Measurements from ENCODE around the gene AFAP1L2.
A peak's percentile ranks its signal among the peaks of the same experiment; 100 is the strongest.

Gene AFAP1L2

DNA sequence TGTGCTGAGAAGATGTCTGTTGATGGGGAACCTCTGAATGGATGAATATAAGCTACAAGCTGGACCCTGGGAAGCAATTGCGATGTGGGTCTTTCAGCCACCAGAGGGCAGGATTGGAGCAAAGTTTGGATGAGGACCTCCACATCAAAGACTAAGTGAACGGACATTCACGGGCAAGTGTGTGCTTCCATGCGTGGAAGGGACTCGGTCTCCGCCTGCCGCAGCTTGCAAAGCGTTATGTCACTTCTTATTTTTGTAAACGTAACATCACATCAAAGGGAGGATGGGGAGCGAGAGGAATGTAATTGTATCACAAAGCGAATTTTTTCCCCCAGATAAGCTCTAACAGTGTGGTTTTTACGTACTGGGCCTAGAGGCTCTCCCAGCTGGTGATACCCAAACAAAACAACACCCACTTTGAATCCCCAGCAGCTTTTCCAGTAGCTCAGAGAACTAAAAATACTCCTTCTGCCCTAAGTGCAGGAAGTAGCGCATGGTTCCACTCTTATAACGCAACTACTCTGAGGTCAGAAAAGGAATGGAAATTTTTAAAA, 100.2 kb downstream of the AFAP1L2 start:
- peak overlapping the region; percentile 51 for H3K9ac ChIP-seq (ENCODE audit: low read length)
- 0 out of 2 replicates have a peak overlapping the region, but pooled peaks have one; percentile 4 for H3K27ac ChIP-seq (ENCODE audit: low read depth, low read length)
- no peaks in the 10 kb centered on the region for H3K36me3 ChIP-seq (ENCODE audit: low read length)
- no peaks in the 10 kb centered on the region for H4K20me1 ChIP-seq (ENCODE audit: low read depth, low read length)
- TF ChIP-seq EZH2phosphoT487 (conservative IDR thresholded peaks at IDR 0.05; ENCODE audit: low read length) = no peak
- TF ChIP-seq, protein P1, sequence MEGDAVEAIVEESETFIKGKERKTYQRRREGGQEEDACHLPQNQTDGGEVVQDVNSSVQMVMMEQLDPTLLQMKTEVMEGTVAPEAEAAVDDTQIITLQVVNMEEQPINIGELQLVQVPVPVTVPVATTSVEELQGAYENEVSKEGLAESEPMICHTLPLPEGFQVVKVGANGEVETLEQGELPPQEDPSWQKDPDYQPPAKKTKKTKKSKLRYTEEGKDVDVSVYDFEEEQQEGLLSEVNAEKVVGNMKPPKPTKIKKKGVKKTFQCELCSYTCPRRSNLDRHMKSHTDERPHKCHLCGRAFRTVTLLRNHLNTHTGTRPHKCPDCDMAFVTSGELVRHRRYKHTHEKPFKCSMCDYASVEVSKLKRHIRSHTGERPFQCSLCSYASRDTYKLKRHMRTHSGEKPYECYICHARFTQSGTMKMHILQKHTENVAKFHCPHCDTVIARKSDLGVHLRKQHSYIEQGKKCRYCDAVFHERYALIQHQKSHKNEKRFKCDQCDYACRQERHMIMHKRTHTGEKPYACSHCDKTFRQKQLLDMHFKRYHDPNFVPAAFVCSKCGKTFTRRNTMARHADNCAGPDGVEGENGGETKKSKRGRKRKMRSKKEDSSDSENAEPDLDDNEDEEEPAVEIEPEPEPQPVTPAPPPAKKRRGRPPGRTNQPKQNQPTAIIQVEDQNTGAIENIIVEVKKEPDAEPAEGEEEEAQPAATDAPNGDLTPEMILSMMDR (IDR thresholded peaks at IDR 0.05; ENCODE audit: insufficient read depth, low read length, poor library complexity, severe bottlenecking) = peak; percentile 66
- H3K9me2 ChIP-seq (replicated peaks; ENCODE audit: insufficient read depth, low read length) = no peaks in the 10 kb centered on the region
- H3K27me3 ChIP-seq (ENCODE audit: low read length) = no peaks in the 10 kb centered on the region
- H3K9me3 ChIP-seq (ENCODE audit: insufficient read depth, low read length) = no peaks in the 10 kb centered on the region
- no peaks in the 10 kb centered on the region for H3K79me2 ChIP-seq (ENCODE audit: insufficient read depth, low read length)
- no peaks in the 10 kb centered on the region for H3F3A ChIP-seq (ENCODE audit: insufficient read depth)
- peak overlapping the region; percentile 87 for H3K4me2 ChIP-seq (ENCODE audit: low read depth, low read length, poor library complexity, severe bottlenecking)
- peak overlapping the region; percentile 64 for H3K4me3 ChIP-seq (ENCODE audit: insufficient read depth, low read length, poor library complexity, severe bottlenecking)
- peak overlapping the region; percentile 90 for H2AFZ ChIP-seq (ENCODE audit: low read depth, low read length, severe bottlenecking)

- Histone ChIP-seq H3K9ac (ENCODE audit: low read length) (no peak overlapping the region), H2AFZ (ENCODE audit: low read depth, low read length, severe bottlenecking) (no peak overlapping the region), H3K27me3 (ENCODE audit: low read length) (no peaks in the 10 kb centered on the region), H3K4me2 (ENCODE audit: low read depth, low read length, poor library complexity, severe bottlenecking) (peak overlapping the region; percentile 87), H3K79me2 (ENCODE audit: insufficient read depth, low read length) (no peaks in the 10 kb centered on the region), H3K4me3 (ENCODE audit: insufficient read depth, low read length, poor library complexity, severe bottlenecking) (no peak overlapping the region), H3K9me2 (replicated peaks; ENCODE audit: insufficient read depth, low read length) (no peaks in the 10 kb centered on the region), H3K9me3 (ENCODE audit: insufficient read depth, low read length) (no peaks in the 10 kb centered on the region), H3K27ac (ENCODE audit: low read depth, low read length) (no peak overlapping the region), H3K36me3 (ENCODE audit: low read length) (no peaks in the 10 kb centered on the region), H4K20me1 (ENCODE audit: low read depth, low read length) (no peaks in the 10 kb centered on the region), H3F3A (ENCODE audit: insufficient read depth) (no peaks in the 10 kb centered on the region)
- TF ChIP-seq, protein P1 (IDR thresholded peaks at IDR 0.05; ENCODE audit: insufficient read depth, low read length, poor library complexity, severe bottlenecking) = no peak
- no peak for TF ChIP-seq EZH2phosphoT487 (conservative IDR thresholded peaks at IDR 0.05; ENCODE audit: low read length)
Measured at GRCh38 chr10:114303556-114303955, 100.7 kb downstream of the AFAP1L2 start.

- Histone ChIP-seq H3K36me3 (ENCODE audit: low read length) (no peaks in the 10 kb centered on the region), H3K4me2 (ENCODE audit: low read depth, low read length, poor library complexity, severe bottlenecking) (no peak overlapping the region), H4K20me1 (ENCODE audit: low read depth, low read length) (no peaks in the 10 kb centered on the region), H3K9ac (ENCODE audit: low read length) (no peak overlapping the region), H3F3A (ENCODE audit: insufficient read depth) (no peaks in the 10 kb centered on the region), H3K79me2 (ENCODE audit: insufficient read depth, low read length) (no peaks in the 10 kb centered on the region), H3K27me3 (ENCODE audit: low read length) (no peaks in the 10 kb centered on the region), H3K4me3 (ENCODE audit: insufficient read depth, low read length, poor library complexity, severe bottlenecking) (no peak overlapping the region), H3K9me3 (ENCODE audit: insufficient read depth, low read length) (no peaks in the 10 kb centered on the region), H2AFZ (ENCODE audit: low read depth, low read length, severe bottlenecking) (no peak overlapping the region), H3K27ac (ENCODE audit: low read depth, low read length) (no peak overlapping the region), H3K9me2 (replicated peaks; ENCODE audit: insufficient read depth, low read length) (no peaks in the 10 kb centered on the region)
- TF ChIP-seq EZH2phosphoT487 (conservative IDR thresholded peaks at IDR 0.05; ENCODE audit: low read length) = no peak
- TF ChIP-seq, protein P1 (IDR thresholded peaks at IDR 0.05; ENCODE audit: insufficient read depth, low read length, poor library complexity, severe bottlenecking) = no peak
Measured at GRCh38 chr10:114301951-114302710, 102.2 kb downstream of the AFAP1L2 start.

All from SU-DHL-6 (cell line).